PC-9 (cell line): ENCODE data around the gene CHP2.

Experiments
- EZH2 ChIP-seq: fragments of 200-600 bp; sonication (generic); IDR thresholded peaks from 2 replicates; pipeline ENCODE4 v1.8.0; 2017; ENCODE audit warnings: antibody characterized with exemption, low read depth
- TF ChIP-seq, protein P1 (sequence below): fragments of 200-600 bp; sonication (generic); conservative IDR thresholded peaks from 2 replicates; pipeline ENCODE4 v1.6.1; 2017; ENCODE audit warnings: mixed run types, antibody characterized with exemption, mild to moderate bottlenecking, moderate library complexity

- TF ChIP-seq, protein P1, sequence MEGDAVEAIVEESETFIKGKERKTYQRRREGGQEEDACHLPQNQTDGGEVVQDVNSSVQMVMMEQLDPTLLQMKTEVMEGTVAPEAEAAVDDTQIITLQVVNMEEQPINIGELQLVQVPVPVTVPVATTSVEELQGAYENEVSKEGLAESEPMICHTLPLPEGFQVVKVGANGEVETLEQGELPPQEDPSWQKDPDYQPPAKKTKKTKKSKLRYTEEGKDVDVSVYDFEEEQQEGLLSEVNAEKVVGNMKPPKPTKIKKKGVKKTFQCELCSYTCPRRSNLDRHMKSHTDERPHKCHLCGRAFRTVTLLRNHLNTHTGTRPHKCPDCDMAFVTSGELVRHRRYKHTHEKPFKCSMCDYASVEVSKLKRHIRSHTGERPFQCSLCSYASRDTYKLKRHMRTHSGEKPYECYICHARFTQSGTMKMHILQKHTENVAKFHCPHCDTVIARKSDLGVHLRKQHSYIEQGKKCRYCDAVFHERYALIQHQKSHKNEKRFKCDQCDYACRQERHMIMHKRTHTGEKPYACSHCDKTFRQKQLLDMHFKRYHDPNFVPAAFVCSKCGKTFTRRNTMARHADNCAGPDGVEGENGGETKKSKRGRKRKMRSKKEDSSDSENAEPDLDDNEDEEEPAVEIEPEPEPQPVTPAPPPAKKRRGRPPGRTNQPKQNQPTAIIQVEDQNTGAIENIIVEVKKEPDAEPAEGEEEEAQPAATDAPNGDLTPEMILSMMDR, result no peak
- no peak for TF ChIP-seq EZH2
These were observed 42.1 kb downstream of the CHP2 start for GRCh38 chr16:23796941-23797340.
